ENCODE measurements around the gene PHLPP1. TPM values are rescaled to one million over a fixed set of nuclear protein-coding genes. Genes with fewer than 3 reads are reported as not detected.
"Not testable (repeated sequence)": the region's sequence is repeated elsewhere in the genome, so short reads cannot be mapped to it uniquely, and the experiment has no call there.

The PHLPP1 gene
- total RNA-seq, 2 donors from 2014 or later, result 7.8 to 10.5 TPM

DNA sequence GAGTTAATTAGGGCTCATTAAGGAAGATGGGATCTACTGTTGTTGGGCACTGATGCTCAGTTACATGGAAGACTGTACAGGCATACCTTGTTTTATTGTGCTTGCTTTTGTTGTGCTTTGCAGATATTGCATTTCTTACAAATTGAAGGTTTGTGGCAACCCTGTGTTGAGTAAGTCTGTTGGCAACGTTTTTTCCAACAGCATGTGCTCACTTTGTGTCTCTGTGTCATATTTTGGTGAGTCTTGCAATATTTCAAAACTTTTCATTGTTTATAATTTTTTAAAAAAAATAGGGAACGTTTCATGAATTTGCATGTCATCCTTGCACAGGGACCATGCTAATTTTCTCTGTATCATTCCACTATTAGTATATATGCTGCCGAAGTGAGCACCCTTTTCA is 15.6 kb downstream of the PHLPP1 start:
- DNase-seq (ENCODE audit: low spot score in 2 of 2) (no peak), ATAC-seq (no peak)
- Mint-ChIP-seq H3K36me3 (peaks cover 5 to 21% of the 10 kb centered on the region in 2 donors), H3K27ac (no peak overlapping the region), H3K9me3 (peaks cover 0 to 9% of the 10 kb centered on the region in 2 donors)

DNA sequence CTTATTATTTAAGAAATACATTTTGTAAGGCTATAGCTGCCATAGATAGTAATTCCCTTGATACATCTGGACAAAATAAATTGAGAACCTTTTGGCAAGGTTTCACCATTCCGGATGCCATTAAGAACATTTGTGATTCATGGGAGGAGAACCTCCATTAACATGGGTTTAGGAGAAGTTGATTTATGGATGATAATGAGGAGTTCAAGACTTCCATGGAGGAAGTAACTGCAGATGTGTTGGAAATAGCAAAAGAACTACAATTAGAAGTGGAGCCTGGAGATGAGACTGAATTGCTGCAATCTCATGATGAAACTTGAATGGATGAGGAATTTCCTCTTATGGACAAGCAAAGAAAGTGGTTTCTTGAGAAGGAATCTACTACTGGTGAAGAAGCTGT is 17.3 kb downstream of the PHLPP1 start:
- Mint-ChIP-seq H3K9me3 (peaks cover 0 to 17% of the 10 kb centered on the region in 2 donors), H3K27ac (no peak overlapping the region), H3K36me3 (peaks cover 5 to 25% of the 10 kb centered on the region in 2 donors)
- ATAC-seq, result no peak
- DNase-seq (ENCODE audit: low spot score in 2 of 2), result no peak

DNA sequence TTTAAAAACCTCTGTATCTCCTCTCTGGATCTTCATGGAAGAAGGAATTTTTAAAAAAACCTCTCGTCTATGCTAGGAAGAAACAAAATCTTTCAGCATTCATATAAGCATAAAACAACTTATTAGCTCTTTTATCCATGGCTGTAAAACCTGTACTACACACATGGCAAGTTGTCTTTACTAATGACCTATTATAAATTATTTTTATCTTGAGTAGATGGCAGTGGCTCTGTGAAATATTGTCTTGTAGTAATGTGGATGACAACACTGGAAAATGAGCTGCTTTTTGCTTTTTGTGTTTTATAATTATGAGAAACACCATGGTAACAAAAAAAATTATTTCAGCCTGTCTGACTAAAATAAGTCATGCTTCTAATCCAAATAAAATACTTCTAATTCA is 18.9 kb downstream of the PHLPP1 start:
- H3K36me3 Mint-ChIP-seq, result peaks cover 5 to 19% of the 10 kb centered on the region in 2 donors
- DNase-seq (ENCODE audit: low spot score in 2 of 2) (no peak), ATAC-seq (no peak)
- H3K27ac Mint-ChIP-seq, result no peak overlapping the region
- peaks cover 0 to 19% of the 10 kb centered on the region in 2 donors for H3K9me3 Mint-ChIP-seq

DNA sequence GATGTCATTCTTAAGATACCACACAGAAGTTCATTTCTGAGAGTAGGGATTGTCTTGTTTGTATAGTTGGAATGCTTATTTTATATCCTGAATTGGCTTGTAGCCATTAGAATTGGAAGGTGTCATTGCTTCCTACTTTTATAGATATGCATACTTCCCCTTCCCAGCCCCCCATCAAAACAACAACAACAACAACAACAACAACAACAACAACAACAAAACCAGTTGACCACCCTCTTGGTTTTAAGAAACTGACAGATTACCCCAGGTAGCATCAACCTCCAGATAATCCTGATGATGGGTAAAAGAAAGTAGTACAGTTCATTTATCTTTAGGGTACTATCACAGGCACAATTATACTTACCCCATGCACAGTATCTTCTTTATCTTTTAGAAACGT is 20.0 kb downstream of the PHLPP1 start:
- DNase-seq (ENCODE audit: low spot score in 2 of 2) (no peak), ATAC-seq (no peak)
- Mint-ChIP-seq H3K27ac (no peak overlapping the region), H3K9me3 (peaks cover 0 to 19% of the 10 kb centered on the region in 2 donors), H3K36me3 (peaks cover 5 to 19% of the 10 kb centered on the region in 2 donors)

DNA sequence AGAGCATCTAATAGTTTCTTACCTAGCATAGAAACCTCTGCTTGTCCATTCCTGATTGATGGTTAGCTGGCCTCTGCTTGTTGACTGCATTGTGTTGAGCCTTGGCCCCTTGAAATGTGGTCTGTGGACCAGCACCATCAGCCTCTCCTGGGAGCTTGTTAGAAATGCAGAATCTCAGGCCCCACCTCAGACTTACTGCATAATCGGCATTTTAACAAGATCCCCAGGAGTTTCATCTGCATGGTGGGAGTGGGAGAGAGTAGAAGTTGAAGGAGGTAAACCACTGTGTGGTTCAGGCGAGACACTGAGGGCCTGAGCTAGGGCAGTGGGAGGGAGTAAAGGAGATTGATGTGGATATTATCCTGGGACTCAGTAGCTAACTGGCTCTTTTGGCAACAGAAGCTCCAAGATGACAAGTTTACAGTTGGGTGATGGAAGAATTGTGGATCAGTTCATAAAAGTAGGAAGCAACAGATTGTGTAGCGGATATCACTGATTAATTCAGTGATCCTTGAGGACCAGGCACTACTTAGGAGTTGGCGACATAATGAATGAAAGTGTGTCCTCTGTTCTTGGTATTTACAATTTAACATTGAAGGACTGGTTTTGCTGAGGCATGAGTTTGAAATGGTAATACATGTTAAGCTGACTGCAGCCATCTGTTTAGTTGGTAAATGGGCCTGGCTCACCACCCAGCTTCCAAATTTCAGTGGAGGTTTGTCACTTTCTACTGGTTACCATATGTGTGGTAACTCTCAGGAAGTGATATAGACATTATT is 20.9 kb downstream of the PHLPP1 start:
- no peak for ATAC-seq
- peaks cover 5 to 18% of the 10 kb centered on the region in 2 donors for H3K36me3 Mint-ChIP-seq
- no peak overlapping the region for H3K27ac Mint-ChIP-seq
- H3K9me3 Mint-ChIP-seq, result peaks cover 0 to 18% of the 10 kb centered on the region in 2 donors
- no peak for DNase-seq (ENCODE audit: low spot score in 2 of 2)

DNA sequence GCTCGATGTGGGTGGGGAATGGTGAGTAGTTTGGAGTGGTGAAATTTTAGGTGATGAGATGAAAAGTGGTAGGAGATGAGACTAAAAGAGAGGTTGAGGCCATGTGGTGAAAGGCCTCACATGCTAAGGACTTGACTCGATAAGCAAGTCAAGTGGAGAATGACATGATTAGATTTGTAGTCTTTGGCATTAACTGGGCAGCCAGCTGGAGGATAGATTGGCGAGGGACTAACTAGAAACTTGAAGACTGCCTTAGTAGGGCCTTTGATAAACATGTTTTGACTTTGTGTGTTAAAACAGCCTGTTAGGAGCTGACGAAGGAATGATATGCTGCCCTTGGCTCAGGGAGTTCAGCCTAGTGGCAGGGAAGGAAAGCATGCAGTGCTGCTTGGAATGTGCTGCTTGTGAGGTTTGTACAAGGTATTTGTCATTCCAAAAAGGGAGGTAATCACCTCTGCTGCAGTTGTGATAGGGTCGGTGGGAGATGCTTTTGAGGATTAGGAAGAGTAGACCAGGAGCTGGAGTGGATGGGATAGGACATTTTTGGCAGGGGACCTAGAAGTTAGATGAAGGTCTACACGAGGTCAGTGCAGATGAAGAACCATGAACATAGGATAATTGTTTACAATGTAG is 22.0 kb downstream of the PHLPP1 start:
- Mint-ChIP-seq H3K27ac (no peak overlapping the region), H3K9me3 (peaks cover 0 to 15% of the 10 kb centered on the region in 2 donors), H3K36me3 (peaks cover 0 to 12% of the 10 kb centered on the region in 2 donors)
- ATAC-seq, result no peak
- DNase-seq (ENCODE audit: low spot score in 2 of 2), result no peak

DNA sequence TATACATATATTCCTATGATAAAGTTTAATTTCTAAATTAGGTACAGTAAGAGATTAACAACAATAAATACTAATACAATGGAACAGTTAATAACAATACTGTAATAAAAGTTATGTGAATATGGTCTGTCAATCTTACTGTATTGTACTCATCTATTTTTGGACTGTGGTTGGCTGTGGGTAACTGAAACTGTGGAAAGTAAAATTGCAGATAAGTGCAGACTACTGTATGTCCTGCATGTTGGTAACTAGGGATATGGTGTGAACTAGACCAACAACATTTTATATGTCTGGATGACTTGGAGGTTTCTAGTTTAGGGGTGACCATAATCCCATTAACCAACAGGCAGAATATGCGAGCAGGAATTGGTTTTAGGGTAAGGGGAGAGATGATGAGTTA is 23.3 kb downstream of the PHLPP1 start:
- Mint-ChIP-seq H3K27ac (no peak overlapping the region), H3K9me3 (peaks cover 0 to 10% of the 10 kb centered on the region in 2 donors), H3K36me3 (peaks cover 0 to 12% of the 10 kb centered on the region in 2 donors)
- ATAC-seq (no peak), DNase-seq (ENCODE audit: low spot score in 2 of 2) (no peak)

DNA sequence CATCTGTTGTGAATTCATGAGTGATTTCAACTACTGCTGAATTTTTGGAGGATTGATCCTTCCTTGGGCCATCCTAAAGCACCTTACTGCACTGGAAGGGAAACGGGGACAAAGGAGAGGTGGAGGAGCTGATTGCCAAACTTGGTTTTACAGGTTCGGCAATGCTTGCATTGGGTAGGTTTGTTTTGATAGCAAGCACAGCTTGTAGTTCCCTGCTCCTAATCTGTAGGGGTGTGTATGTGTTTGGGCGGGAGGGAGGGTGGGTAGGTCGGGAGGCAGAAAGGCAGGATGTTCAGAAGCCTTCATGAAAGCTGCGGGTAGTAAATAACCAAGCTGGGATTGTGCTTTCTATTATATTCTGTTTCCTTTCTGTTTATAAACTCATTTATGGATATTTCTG is 24.6 kb downstream of the PHLPP1 start:
- H3K27ac Mint-ChIP-seq, result no peak overlapping the region
- H3K36me3 Mint-ChIP-seq, result peaks cover 0 to 6% of the 10 kb centered on the region in 2 donors
- H3K9me3 Mint-ChIP-seq, result peaks cover 0 to 10% of the 10 kb centered on the region in 2 donors
- ATAC-seq (no peak), DNase-seq (ENCODE audit: low spot score in 2 of 2) (no peak)

DNA sequence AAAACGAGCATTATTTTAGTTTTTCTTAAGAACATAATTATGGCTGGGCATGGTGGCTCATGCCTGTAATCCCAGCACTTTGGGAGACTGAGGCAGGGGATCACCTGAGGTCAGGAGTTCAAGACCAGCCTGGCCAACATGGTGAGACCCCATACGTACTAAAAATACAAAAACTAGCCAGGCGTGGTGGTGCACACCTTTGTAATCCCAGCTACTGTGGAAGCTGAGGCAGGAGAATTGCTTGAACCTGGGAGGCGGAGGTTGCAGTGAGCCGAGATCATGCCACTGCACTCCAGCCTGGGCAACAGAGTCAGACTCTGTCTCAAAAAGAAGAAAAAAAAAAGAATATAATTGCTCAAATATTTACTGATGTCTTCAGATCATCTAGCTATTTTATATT is 25.3 kb downstream of the PHLPP1 start:
- DNase-seq (ENCODE audit: low spot score in 2 of 2); H3K27ac Mint-ChIP-seq; H3K36me3 Mint-ChIP-seq; ATAC-seq: not testable (repeated sequence)
- peaks cover 0 to 10% of the 10 kb centered on the region in 2 donors for H3K9me3 Mint-ChIP-seq

DNA sequence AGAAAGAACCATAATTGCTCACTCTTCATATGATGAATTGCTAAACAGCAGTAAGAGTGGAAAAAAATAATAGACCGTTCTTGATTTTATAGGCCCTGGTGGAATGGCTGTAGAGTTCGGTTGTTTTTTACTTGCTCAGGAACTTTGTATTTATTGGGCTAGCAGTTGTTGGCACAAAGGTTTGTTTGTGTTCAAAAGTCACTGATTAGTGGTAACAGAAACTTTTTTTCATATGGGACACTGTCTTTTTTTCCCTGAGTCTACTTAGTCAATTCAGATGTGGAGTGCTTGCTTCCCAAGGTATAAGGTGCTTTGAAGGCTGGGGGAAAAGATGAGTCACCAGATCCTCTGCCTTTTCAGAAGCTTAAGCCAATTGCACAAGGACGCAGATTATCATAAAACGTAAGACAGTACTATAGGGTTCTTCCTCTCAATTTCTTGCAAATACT is 25.8 kb downstream of the PHLPP1 start:
- no peak overlapping the region for H3K27ac Mint-ChIP-seq
- DNase-seq (ENCODE audit: low spot score in 2 of 2), result peak in 1 of 2 donors; percentile 13
- peaks cover 0 to 6% of the 10 kb centered on the region in 2 donors for H3K36me3 Mint-ChIP-seq
- peaks cover 0 to 9% of the 10 kb centered on the region in 2 donors for H3K9me3 Mint-ChIP-seq
- ATAC-seq, result peak; percentile 86 to 93

DNA sequence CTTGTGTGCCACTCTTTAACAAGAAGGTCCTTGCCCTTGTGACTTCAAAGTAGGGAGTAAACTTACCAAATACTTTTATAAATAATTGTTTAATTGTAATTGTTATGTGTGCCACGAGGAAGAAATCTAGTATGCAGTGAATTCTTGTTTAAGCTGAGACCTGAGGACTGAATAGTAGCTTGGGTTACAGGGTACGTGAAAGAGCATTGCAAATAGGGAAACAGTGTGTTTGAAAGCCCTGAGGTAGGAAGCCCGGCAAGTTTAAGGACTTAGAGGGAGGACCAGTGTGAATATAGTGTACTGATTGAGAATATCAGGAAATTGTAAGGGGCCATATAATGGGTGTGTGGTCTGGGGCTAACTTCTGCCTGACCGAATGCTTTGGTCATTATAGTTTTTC is 26.2 kb downstream of the PHLPP1 start:
- Mint-ChIP-seq H3K36me3 (peaks cover 0 to 6% of the 10 kb centered on the region in 2 donors), H3K27ac (no peak overlapping the region), H3K9me3 (peaks cover 0 to 6% of the 10 kb centered on the region in 2 donors)
- DNase-seq (ENCODE audit: low spot score in 2 of 2) (no peak), ATAC-seq (peak in 1 of 2 donors; percentile 13)

DNA sequence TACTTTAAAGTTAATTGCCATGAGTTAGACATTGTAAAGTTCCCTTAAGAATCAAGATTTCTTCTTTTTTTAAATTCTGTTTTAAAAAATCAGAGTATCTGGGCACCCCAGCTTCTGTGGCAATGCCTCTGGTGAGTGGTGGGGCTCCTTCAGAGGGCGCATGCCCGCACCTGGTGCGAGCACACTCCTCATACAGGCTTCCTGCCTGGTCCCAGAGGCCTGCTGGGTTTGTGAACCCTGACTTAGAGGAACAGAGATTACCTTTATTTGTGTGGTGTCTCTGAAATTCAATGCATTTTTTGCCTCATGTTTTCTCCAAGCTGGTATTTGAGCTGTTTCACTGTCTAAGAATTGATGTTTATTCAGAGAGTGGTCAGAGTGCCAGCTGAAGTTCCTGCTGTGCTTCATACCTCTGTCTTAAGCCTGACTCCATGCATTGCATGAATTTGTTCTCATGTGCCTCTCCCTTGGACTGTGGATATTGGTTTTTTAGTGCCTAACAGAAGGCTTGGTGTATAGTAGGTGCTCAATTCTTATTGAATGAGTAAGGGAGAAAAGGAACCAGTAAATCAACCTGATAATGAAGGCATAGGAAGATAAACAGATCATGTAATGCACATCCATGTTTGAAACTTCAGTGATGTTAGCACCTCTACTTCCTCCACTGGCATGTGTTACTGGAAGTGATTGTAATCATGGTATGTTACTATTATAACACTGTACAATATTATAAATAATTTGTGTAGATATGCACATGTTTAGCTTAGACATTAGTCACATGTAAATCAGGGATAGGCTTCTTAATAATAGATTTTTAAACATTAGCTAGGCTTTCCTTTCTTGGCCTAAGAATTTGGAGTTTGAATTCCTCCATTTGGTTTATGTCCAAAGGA is 29.0 kb downstream of the PHLPP1 start:
- Mint-ChIP-seq H3K27ac (no peak overlapping the region), H3K36me3 (no peaks in the 10 kb centered on the region), H3K9me3 (no peaks in the 10 kb centered on the region)
- ATAC-seq (no peak), DNase-seq (ENCODE audit: low spot score in 2 of 2) (no peak)

DNA sequence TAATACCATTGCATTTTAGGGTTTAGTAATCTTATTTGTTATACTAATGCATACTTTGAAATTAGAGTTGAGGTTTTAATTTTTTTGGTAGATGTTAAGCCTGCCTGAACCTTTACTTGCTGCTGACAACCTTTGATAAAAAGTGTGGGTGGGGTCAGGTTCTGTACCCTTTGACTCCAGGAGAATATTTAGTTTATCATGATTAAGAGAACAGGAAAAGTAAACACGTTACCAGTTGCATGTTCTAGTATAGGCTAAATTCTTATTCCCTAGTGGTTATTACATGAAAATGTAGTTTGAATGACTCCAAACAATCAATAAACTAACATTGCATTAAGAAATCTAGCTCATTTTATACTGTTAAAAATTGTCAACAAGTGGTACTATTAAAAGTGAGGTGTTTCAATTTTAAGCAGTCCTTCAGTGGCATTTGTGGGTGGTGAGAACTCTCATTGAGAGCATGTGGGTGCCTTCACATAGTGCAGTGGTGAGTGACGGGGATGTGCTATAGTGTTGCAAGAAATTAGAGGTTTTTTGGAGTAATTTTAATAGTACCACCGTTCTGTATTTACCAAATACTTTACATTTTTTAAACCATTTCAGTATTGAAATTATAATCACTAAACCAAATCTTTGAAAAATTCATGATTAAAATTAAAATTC is 29.9 kb downstream of the PHLPP1 start:
- H3K36me3 Mint-ChIP-seq, result no peaks in the 10 kb centered on the region
- DNase-seq (ENCODE audit: low spot score in 2 of 2) (no peak), ATAC-seq (no peak)
- no peak overlapping the region for H3K27ac Mint-ChIP-seq
- H3K9me3 Mint-ChIP-seq, result no peaks in the 10 kb centered on the region

DNA sequence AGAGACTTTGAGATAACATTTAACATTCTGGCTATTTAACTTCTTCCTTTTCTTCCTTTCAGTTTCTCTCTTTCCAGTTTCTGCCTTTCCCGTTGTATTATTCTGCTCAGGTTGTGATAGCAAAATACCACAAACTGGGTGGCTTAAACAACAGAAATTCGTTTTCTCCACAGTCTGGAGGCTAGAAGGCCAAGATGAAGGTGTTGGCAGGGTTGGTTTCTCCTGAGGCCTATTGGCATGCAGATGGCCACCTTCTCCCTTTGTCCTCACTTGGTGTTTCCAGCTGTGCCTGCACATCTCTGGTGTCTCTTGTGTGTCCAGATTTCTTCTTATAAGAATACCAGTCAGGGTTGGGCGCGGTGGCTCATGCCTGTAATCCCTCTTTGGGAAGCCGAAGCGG is 34.0 kb downstream of the PHLPP1 start:
- Mint-ChIP-seq H3K36me3 (no peaks in the 10 kb centered on the region), H3K27ac (no peak overlapping the region), H3K9me3 (no peaks in the 10 kb centered on the region)
- no peak for ATAC-seq
- DNase-seq (ENCODE audit: low spot score in 2 of 2), result no peak

DNA sequence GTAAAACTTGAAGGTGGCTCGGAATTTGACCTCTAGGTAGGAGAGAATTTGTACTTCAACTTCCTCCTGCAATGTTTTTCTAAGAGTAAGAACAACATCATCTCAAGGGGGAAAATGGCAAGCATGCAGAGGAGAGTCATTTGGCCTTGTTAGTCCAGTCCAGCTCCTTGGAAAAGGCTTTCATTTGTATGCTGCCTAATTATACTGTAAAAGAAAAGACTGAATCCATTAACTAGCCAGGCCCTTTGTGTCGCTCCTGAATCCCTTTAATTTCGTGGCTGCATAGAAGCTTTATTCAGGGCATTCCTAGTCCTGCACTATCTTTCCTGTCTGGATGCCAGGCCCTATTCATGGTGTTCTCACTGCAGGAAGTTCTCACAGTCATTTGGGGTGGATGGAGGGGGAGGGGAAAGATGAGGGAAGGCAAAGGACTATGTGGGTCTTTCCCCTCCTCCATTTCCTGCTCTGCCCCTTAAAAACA is 36.0 kb downstream of the PHLPP1 start:
- DNase-seq (ENCODE audit: low spot score in 2 of 2) (no peak), ATAC-seq (no peak)
- H3K27ac Mint-ChIP-seq, result no peak overlapping the region
- H3K36me3 Mint-ChIP-seq, result no peaks in the 10 kb centered on the region
- H3K9me3 Mint-ChIP-seq, result no peaks in the 10 kb centered on the region

DNA sequence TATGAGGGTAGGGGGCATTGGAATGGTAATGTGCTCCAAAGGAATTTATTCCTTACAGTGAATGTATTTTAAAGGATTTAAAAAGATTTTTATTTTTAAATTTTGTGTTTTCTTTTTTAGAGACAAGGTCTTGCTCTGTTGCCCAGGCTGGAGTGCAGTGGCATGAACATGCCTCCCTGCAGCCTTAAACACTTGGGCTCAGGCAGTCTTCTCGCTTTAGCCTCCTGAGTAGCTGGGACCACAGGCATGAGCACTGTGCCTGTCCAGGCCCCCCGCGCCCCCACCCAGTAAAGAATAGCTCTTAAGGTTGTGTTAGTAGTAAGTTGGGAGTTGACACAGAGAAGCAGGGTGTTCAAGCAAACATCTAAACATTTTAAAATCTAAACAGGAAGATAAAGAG is 36.6 kb downstream of the PHLPP1 start:
- Mint-ChIP-seq H3K36me3 (no peaks in the 10 kb centered on the region), H3K27ac (no peak overlapping the region), H3K9me3 (no peaks in the 10 kb centered on the region)
- ATAC-seq (no peak), DNase-seq (ENCODE audit: low spot score in 2 of 2) (no peak)

Data from activated naive CD4-positive, alpha-beta T cell treated with anti-CD3 and anti-CD28 coated beads, Interleukin-2, amount 50 U/mL, for 72 hours (primary cell).